MG63 (cell line): ENCODE data around the gene SEC24D. TPM values are rescaled to one million over a fixed set of nuclear protein-coding genes. Genes with fewer than 3 reads are reported as not detected.

Experiments
- DNase-seq: peaks from one replicate; pipeline ENCODE4 v3.0.0-alpha.2; 2020
- H3K27me3 ChIP-seq: fragments of 250-450 bp; sonication (Bioruptor Pico); 2 replicates; pipeline ENCODE4 v1.5.1; 2020; ENCODE audit warnings: mild to moderate bottlenecking, moderate library complexity
- H3K36me3 ChIP-seq: fragments of 250-450 bp; sonication (Bioruptor Pico); 2 replicates; pipeline ENCODE4 v1.5.1; 2020; ENCODE audit warnings: mild to moderate bottlenecking, moderate library complexity
- H3K4me3 ChIP-seq: fragments of 250-450 bp; sonication (Bioruptor Pico); 2 replicates; pipeline ENCODE4 v1.5.1; 2020; ENCODE audit warnings: mild to moderate bottlenecking, moderate library complexity
- H3K9me3 ChIP-seq: fragments of 250-450 bp; sonication (Bioruptor Pico); 2 replicates; pipeline ENCODE4 v1.5.1; 2020; ENCODE audit warnings: mild to moderate bottlenecking, moderate library complexity
- total RNA-seq: library from RNA; depleted of rRNA; stranded (reverse); fragments of >200 nt; shearing (Covaris generic); gene quantifications from 2 replicates; pipeline ENCODE4 v1.2.3, GENCODE V29; 2014; ENCODE audit warnings: low replicate concordance

SEC24D gene
- total RNA-seq, 1 experiment from 2014 or later = 26.6 TPM

DNA sequence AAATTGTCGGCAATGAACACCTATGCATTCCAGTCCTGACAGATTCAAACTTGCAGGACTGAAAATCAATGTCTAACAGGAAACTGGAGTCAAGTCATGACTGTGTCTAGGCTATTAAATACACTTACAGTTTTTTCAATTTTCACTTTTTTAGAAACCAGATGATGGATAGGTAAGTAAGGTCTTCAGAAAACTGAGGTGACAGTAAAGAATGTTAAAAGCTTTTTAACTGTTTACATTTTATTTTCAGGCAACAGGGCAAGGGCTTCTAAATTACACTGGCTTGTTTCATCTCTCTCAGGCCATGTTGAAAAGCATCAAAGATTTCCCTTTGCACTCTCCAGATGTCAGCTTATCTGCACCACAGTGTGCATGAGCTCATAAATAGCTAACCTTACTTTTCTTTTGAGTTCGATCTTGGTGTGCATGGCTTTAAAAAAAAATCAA, 65.2 kb downstream of the SEC24D start:
- H3K4me3 ChIP-seq = no peak overlapping the region
- no peak for DNase-seq
- no peaks in the 10 kb centered on the region for H3K27me3 ChIP-seq
- H3K36me3 ChIP-seq = peaks cover 33% of the 10 kb centered on the region
- H3K9me3 ChIP-seq = no peaks in the 10 kb centered on the region

DNA sequence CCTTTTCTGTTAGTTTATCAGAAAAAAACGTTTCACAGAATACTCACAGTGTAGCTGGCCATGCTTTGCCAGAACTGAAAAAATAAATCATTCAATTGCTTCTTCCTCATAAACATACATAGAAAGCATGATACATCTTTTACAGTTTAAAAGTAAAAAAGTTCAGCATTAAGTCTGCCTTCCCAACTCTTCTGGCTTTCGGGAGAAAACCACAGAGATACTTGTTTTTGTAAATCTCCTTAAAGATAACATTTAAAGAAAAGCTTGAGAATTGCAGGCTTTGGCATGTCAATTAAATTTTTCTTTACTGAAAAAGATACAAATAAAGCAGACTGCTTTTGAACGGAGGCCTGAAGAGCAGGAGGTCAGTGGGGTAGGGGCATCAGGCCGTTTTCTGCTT, 66.8 kb downstream of the SEC24D start:
- DNase-seq = no peak
- Histone ChIP-seq H3K4me3 (no peak overlapping the region), H3K27me3 (no peaks in the 10 kb centered on the region), H3K36me3 (peaks cover 45% of the 10 kb centered on the region), H3K9me3 (no peaks in the 10 kb centered on the region)

- H3K9me3 ChIP-seq = no peaks in the 10 kb centered on the region
- no peaks in the 10 kb centered on the region for H3K27me3 ChIP-seq
- peaks cover 62% of the 10 kb centered on the region for H3K36me3 ChIP-seq
- no peak overlapping the region for H3K4me3 ChIP-seq
- no peak for DNase-seq
These were observed 68.8 kb downstream of the SEC24D start for GRCh38 chr4:118767109-118767508.

DNA sequence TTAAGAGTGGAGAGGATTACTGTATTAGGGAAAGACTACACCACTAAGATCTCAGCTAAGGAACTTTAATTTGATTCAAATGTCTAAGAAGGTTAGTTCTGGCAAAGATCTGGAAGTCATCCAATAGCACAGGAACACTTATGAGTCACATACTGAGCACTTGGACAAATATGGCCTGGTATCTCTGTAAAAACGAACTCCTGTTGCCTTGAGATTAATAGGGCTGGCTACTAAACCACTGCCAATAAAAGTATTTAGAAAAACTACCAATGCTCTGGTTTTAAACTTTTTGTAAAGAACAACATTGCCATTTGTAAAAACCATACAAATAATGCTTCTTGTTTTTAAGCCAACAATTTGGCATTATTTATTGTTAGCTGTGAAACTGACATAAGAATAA, 70.5 kb downstream of the SEC24D start:
- DNase-seq = peak; percentile 1
- Histone ChIP-seq H3K4me3 (no peak overlapping the region), H3K36me3 (peaks cover 60% of the 10 kb centered on the region), H3K27me3 (no peaks in the 10 kb centered on the region), H3K9me3 (no peaks in the 10 kb centered on the region)

DNA sequence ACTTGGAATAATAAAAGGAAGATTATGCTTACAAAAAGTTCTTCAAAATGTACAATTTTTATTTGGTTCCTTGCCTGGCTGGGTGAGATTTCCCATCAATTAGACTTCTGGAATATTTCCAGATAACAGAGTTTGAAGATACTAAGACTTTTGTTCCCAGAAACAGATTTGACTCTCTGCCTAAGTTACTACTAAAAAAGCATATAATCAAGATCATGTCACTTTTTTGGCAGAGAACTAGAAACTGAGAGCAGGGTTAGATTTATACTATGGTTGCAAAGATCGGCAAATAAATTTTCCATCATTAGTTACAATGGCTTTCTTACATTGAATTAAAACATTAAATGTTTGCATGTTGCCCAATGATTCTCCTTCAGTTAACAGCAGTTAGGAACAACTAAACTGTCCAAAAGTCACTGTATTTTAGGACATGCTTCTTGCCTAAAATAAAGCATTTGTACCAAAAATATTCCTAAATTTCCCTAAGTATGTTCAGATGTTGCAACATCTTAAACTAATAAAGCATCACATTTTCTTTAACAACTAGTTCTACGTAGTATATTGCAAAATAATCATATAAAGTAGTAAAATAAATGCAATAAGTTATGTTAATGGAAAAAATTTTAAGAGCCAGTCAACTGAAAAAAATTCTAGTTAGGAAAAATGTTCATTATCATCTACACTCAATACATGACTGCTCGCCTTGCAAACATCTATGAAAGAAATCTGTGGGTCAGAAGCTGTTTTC, 73.0 kb downstream of the SEC24D start:
- H3K36me3 ChIP-seq = peaks cover 71% of the 10 kb centered on the region
- no peak for DNase-seq

GRCh38 chr4:118762155-118762554, 73.8 kb downstream of the SEC24D start:
- no peak overlapping the region for H3K4me3 ChIP-seq
- peaks cover 67% of the 10 kb centered on the region for H3K36me3 ChIP-seq
- H3K9me3 ChIP-seq = no peaks in the 10 kb centered on the region
- no peaks in the 10 kb centered on the region for H3K27me3 ChIP-seq
- DNase-seq = no peak

More for the DNA sequence above, 73.0 kb downstream of the SEC24D start:
- Histone ChIP-seq H3K27me3 (no peaks in the 10 kb centered on the region), H3K9me3 (no peaks in the 10 kb centered on the region), H3K4me3 (no peak overlapping the region)

GRCh38 chr4:118761397-118762016, 74.4 kb downstream of the SEC24D start:
- DNase-seq = no peak
- peaks cover 62% of the 10 kb centered on the region for H3K36me3 ChIP-seq
- H3K4me3 ChIP-seq = no peak overlapping the region
- no peaks in the 10 kb centered on the region for H3K9me3 ChIP-seq
- no peaks in the 10 kb centered on the region for H3K27me3 ChIP-seq

DNA sequence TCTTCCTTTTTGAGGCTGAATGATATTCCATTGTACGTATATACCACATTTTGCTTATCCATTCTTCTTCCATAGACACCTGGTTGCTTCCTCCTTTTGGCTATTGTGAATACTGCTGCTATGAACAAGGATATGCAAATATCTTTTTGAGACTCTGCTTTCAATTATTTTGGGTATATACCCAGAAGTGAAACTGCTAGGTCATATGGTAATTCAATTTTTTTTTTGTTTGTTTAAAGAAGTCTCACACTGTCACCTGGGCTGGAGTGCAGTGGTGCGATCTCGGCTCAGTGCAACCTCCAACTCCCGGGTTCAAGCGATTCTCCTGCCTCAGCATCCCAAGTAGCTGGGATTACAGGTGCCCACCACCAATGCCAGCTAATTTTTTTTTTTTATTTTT, 75.4 kb downstream of the SEC24D start:
- Histone ChIP-seq H3K27me3 (no peaks in the 10 kb centered on the region), H3K9me3 (no peaks in the 10 kb centered on the region), H3K4me3 (no peak overlapping the region), H3K36me3 (peaks cover 57% of the 10 kb centered on the region)
- DNase-seq = no peak

DNA sequence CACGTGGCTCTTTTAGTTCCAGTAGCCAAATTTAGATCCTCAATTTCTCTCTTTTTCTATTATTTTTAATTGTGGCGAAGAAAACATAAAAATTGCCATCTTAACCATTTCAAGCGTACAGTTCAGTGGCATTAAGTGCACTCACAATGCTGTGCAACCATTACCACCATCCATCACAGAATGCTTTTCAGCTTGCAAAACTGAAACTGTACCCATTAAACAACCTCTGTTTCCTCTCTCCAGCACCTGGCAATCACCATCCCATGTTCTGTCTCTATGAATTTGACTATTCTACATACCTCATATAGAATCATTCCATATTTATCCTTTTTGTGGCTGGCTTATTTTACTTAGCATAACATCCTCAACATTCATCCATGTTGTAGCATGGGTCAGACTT, 75.8 kb downstream of the SEC24D start:
- H3K9me3 ChIP-seq = no peaks in the 10 kb centered on the region
- H3K27me3 ChIP-seq = no peaks in the 10 kb centered on the region
- peaks cover 57% of the 10 kb centered on the region for H3K36me3 ChIP-seq
- DNase-seq = no peak
- no peak overlapping the region for H3K4me3 ChIP-seq

DNA sequence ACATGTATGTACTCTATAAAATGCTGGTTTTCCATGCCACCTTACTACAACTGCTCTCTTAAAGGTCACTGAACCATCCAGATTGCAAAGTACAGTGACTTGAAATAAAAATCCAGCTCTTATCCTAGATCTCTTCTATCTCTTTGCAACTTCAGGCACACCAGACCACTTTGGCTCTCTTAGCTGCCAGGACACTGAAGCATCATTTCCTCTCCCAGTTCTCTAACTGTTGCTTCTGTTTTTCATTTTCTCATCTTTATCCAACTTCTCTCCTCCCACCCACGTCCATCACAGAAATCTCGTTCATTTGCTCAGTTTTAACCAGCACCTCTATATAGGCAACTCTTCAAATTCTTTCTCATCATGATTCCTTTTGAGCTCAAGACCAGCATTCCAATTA, 76.4 kb downstream of the SEC24D start:
- Histone ChIP-seq H3K9me3 (no peaks in the 10 kb centered on the region), H3K27me3 (no peaks in the 10 kb centered on the region), H3K4me3 (no peak overlapping the region), H3K36me3 (peaks cover 51% of the 10 kb centered on the region)
- DNase-seq = no peak

GRCh38 chr4:118758293-118758692, 77.6 kb downstream of the SEC24D start:
- Histone ChIP-seq H3K9me3 (no peaks in the 10 kb centered on the region), H3K36me3 (peaks cover 49% of the 10 kb centered on the region), H3K27me3 (no peaks in the 10 kb centered on the region), H3K4me3 (no peak overlapping the region)
- DNase-seq = no peak

DNA sequence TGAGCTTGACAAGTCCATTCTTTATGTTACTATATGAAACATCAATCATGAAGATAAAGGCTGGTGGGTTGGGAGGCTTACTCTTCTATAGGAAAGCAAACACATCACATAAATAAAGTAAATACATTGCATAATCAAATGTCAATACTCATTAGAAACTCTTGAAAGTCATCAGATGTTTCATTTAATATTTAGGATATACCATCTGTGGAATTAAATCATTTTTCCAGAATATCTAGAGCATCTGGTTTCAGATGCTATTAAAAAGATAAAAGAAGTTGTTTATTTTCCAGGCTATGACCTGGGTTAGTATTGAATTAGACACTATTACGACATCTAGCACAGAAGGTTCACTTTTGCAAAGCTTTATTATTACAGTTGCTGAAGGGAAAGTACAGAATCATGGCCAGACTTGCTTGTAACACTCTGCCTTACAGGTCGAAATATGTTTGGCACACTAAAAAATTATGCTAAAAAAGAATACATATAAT, 78.1 kb downstream of the SEC24D start:
- H3K9me3 ChIP-seq = no peaks in the 10 kb centered on the region
- H3K36me3 ChIP-seq = peaks cover 47% of the 10 kb centered on the region
- H3K27me3 ChIP-seq = no peaks in the 10 kb centered on the region
- no peak overlapping the region for H3K4me3 ChIP-seq
- no peak for DNase-seq

GRCh38 chr4:118756958-118757357, 79.0 kb downstream of the SEC24D start:
- DNase-seq = no peak
- Histone ChIP-seq H3K27me3 (no peaks in the 10 kb centered on the region), H3K36me3 (peaks cover 47% of the 10 kb centered on the region), H3K4me3 (no peak overlapping the region), H3K9me3 (no peaks in the 10 kb centered on the region)

- no peak for DNase-seq
- H3K9me3 ChIP-seq = no peaks in the 10 kb centered on the region
- no peak overlapping the region for H3K4me3 ChIP-seq
- H3K36me3 ChIP-seq = peaks cover 50% of the 10 kb centered on the region
- H3K27me3 ChIP-seq = no peaks in the 10 kb centered on the region
These were observed 79.5 kb downstream of the SEC24D start for GRCh38 chr4:118756429-118756828.

- no peaks in the 10 kb centered on the region for H3K9me3 ChIP-seq
- peaks cover 48% of the 10 kb centered on the region for H3K36me3 ChIP-seq
- H3K27me3 ChIP-seq = no peaks in the 10 kb centered on the region
- no peak for DNase-seq
- no peak overlapping the region for H3K4me3 ChIP-seq
These were observed 80.3 kb downstream of the SEC24D start for GRCh38 chr4:118755438-118756226.

DNA sequence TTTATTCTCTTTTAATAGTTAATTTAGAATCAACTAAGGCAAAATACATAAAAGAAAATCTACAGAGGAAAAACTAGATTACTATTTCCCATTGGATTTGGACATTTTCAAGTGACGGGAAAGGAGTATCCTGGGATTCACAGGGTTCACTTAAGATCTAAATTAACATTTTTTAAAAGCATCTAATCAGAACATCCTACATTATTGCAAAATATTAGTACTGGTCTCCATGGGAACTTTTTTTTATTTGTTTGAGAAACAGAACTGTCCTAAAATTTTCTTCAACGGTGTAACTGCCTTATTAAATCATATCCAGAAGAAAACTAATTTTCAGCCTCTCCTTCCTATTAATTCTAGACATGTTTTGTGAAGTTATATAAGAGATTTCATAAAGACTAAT, 81.0 kb downstream of the SEC24D start:
- Histone ChIP-seq H3K4me3 (no peak overlapping the region), H3K27me3 (no peaks in the 10 kb centered on the region), H3K36me3 (peaks cover 50% of the 10 kb centered on the region), H3K9me3 (no peaks in the 10 kb centered on the region)
- no peak for DNase-seq

- H3K36me3 ChIP-seq = peaks cover 45% of the 10 kb centered on the region
- no peak for DNase-seq
These were observed 82.2 kb downstream of the SEC24D start for GRCh38 chr4:118753685-118754084.

More at GRCh38 chr4:118753685-118754084, 82.2 kb downstream of the SEC24D start:
- Histone ChIP-seq H3K9me3 (no peaks in the 10 kb centered on the region), H3K27me3 (no peaks in the 10 kb centered on the region), H3K4me3 (no peak overlapping the region)
